Brain microvascular endothelial cell (primary cell): ENCODE results near the gene LYZL1.

Experiments used
- DNase-seq: peaks from one replicate; pipeline ENCODE4 v3.0.0-alpha.2; 2020
- H3K27ac ChIP-seq: fragments of 250-450 bp; sonication (Bioruptor Pico); 2 replicates; pipeline ENCODE4 v1.5.1; 2020; ENCODE audit warnings: mild to moderate bottlenecking, moderate library complexity
- H3K27me3 ChIP-seq: fragments of 250-450 bp; sonication (Bioruptor Pico); replicated peaks from 2 replicates; pipeline ENCODE4 v1.5.1; 2020; ENCODE audit warnings: mild to moderate bottlenecking
- H3K36me3 ChIP-seq: fragments of 250-450 bp; sonication (Bioruptor Pico); replicated peaks from 2 replicates; pipeline ENCODE4 v1.5.1; 2020; ENCODE audit warnings: mild to moderate bottlenecking
- H3K4me3 ChIP-seq: 2 replicates; pipeline ENCODE4 v1.5.1; 2011; ENCODE audit warnings: low read depth, mild to moderate bottlenecking, control low read depth, low read length, moderate library complexity
- CTCF ChIP-seq: IDR thresholded peaks from 2 replicates; pipeline ENCODE4 v1.5.1; 2011; ENCODE audit warnings: low read depth, mild to moderate bottlenecking, moderate library complexity, low read length, control low read depth, inconsistent platforms; ENCODE audit errors: missing control alignments
- in situ Hi-C: cut with HindIII; loops from 2 replicates; pipeline ENCODE4 v1.10.0; 2017; ENCODE audit warnings: low sequenced_read_pairs, low pct_ligation_motif_present

LYZL1 gene

GRCh38 chr10:29276251-29276850, 12.5 kb upstream of the LYZL1 start:
- H3K27ac ChIP-seq: no peak overlapping the region
- in situ Hi-C loops: no loop called here
- H3K27me3 ChIP-seq: no peaks in the 10 kb centered on the region
- no peak for DNase-seq
- H3K36me3 ChIP-seq: no peaks in the 10 kb centered on the region
- H3K4me3 ChIP-seq: no peak overlapping the region
- no peak for TF ChIP-seq CTCF

- in situ Hi-C loops: no loop called here
- DNase-seq: no peak
- H3K27me3 ChIP-seq: no peaks in the 10 kb centered on the region
Measured at GRCh38 chr10:29277296-29277695, 11.6 kb upstream of the LYZL1 start.

GRCh38 chr10:29279779-29280487, 8.9 kb upstream of the LYZL1 start:
- no peak for DNase-seq
- TF ChIP-seq CTCF: no peak
- no peaks in the 10 kb centered on the region for H3K36me3 ChIP-seq
- no peak overlapping the region for H3K27ac ChIP-seq
- H3K27me3 ChIP-seq: no peaks in the 10 kb centered on the region
- in situ Hi-C loops: no loop called here
- no peak overlapping the region for H3K4me3 ChIP-seq

More at GRCh38 chr10:29277296-29277695, 11.6 kb upstream of the LYZL1 start:
- no peaks in the 10 kb centered on the region for H3K36me3 ChIP-seq
- H3K4me3 ChIP-seq: no peak overlapping the region
- no peak for TF ChIP-seq CTCF
- H3K27ac ChIP-seq: no peak overlapping the region

GRCh38 chr10:29280488-29280840, 8.4 kb upstream of the LYZL1 start:
- no peaks in the 10 kb centered on the region for H3K27me3 ChIP-seq
- in situ Hi-C loops: no loop called here
- no peak overlapping the region for H3K27ac ChIP-seq
- no peak for DNase-seq
- no peak overlapping the region for H3K4me3 ChIP-seq
- H3K36me3 ChIP-seq: no peaks in the 10 kb centered on the region
- TF ChIP-seq CTCF: no peak

GRCh38 chr10:29285624-29286051, 3.2 kb upstream of the LYZL1 start:
- no peaks in the 10 kb centered on the region for H3K27me3 ChIP-seq
- no peak for DNase-seq
- no peaks in the 10 kb centered on the region for H3K36me3 ChIP-seq
- H3K27ac ChIP-seq: no peak overlapping the region
- TF ChIP-seq CTCF: no peak
- H3K4me3 ChIP-seq: no peak overlapping the region
- in situ Hi-C loops: no loop called here
